NCI-H2227 (cell line): ENCODE measurements around the gene OR5C1.
A peak's percentile ranks its signal among the peaks of the same experiment; 100 is the strongest.
"Not testable (repeated sequence)": the region's sequence is repeated elsewhere in the genome, so short reads cannot be mapped to it uniquely, and the experiment has no call there.

Experiments
- DNase-seq: peaks from one replicate; lab custom pipeline; 2025; ENCODE audit not compliant: unreplicated experiment; lab: John Stamatoyannopoulos, UW

The OR5C1 gene

DNA sequence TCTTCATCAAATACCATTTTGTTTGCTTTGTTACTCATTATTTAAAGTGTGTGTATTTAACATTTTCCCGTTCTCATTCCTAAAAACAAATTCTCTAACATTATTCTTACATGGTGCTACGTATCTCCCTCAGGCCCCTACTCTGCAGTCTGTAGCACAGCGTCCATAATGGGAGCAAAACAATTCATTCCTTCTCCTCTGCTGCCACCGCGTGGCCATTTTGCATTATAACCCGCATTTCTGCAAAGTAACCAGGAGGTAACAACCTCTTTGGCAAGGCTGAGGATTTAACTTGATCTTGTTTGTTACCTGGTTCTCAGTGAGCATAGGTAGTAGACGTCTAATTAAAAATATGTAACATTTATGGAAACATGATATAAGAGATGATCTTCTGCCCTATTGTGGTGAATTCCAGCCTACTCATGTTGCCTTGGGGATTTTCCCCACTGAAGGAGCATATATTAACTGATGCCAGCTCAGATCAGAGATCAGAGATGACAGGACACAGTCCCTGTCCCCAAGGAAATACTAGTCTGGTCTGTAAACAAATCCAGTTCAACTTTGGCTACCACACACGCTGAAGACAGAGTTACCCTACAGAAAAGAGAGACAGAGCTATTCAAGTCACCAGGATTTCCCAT, 21.7 kb downstream of the OR5C1 start:
- peak; percentile 80 for DNase-seq

DNA sequence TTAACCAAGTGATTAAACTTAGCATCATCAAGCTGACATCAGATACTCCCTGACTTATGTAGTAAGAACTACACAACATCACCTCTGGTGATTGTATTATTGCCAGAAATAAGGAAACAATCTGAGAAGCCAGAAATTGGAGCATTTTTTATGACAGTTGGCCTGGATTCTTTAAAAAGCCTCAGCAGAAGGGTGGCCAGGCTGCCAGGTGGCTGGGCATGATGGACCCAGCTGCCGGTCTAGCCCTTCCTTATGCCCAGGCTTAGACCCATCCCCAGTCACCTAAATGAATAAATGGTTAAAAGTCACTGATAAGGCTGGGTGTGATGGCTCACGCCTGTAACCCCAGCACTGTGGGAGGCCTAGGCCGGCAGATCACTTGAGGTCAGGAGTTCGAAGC, 24.0 kb downstream of the OR5C1 start:
- no peak for DNase-seq

DNA sequence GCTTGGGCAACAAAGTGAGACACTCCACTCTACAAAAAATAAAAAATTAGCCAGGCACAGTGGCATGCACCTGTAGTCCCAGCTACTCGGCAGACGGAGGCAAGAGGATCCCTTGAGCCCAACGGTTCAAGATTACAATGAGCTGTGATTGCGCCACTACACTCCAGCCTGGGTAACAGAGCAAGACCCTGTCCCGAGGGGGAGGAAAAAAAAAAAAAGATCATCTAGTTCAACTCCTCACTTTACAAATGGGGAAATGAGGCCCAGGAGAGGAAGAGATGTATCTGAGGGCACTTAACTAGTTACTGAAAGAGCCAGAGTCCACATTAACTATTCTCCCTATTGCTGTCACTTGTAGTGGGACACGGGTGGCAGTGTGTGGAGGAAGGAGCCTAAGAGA, 25.8 kb downstream of the OR5C1 start:
- DNase-seq, result no peak

DNA sequence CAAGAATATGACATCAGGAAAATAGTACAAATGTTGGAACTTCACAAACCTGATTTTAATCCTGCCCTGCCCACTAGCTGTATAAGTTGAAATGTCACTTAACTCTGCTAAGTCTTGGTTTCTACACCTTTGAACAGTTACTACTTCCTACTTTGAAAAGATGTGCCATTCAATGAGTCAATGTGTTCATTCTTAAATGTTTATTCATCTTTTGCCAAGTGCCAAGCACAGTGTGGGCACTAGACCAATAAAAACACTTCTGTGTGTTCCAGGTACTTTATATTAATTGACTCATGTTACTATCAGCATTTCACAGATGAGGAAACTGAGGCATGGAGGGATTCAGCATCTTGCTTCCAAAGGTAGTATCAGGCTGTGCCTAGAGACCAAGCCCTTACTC, 26.8 kb downstream of the OR5C1 start:
- no peak for DNase-seq

DNA sequence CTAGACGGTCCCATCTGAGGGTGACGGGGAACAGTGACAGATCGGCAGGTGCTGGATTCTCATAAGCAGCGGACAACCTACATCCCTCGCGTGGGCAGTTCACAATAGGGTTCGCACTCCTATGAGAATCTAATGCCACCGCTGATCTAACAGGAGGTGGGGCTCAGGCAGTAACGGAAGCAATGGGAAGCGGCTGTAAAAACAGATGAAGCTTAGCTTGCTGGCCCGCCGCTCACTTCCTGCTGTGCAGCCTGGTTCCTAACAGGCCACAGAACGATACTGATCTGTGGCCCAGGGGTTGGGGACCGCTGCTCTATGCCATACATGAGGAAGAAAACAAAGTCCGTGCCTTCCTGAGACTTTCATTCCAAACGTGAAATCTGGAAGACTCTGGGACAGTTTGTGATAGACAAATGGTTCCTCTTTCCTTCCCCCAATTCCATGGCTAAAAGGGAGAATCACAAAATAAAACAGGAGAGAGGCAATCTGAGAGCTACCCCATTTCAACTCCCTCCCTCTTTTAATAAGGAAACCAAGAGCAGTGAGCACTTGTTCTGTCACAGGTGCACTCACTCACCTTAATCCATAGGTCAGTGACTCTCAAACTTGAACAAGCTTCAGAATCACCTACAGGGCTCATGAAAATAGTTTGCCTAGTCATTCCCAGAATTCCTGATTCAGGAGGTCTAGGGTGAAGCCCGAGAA, 27.6 kb downstream of the OR5C1 start:
- DNase-seq, result no peak

DNA sequence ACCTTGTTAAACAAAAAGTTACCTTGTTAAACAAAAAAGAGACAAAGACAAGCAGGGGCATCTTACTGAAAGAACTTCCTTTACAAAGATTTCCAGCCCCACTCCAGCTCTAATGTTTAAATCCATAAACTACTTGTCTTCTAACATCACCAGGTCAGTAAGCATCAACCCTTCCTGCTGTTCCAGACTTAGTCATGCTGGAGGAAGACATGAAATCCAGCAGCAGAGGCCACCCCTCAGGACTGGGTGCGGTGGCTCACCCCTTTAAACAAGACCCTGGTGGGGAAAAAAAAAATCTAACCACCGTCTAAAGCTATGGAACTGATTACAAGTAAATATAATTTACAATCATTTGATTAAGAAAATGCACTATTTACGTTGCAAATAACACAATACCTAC, 30.6 kb downstream of the OR5C1 start:
- no peak for DNase-seq

DNA sequence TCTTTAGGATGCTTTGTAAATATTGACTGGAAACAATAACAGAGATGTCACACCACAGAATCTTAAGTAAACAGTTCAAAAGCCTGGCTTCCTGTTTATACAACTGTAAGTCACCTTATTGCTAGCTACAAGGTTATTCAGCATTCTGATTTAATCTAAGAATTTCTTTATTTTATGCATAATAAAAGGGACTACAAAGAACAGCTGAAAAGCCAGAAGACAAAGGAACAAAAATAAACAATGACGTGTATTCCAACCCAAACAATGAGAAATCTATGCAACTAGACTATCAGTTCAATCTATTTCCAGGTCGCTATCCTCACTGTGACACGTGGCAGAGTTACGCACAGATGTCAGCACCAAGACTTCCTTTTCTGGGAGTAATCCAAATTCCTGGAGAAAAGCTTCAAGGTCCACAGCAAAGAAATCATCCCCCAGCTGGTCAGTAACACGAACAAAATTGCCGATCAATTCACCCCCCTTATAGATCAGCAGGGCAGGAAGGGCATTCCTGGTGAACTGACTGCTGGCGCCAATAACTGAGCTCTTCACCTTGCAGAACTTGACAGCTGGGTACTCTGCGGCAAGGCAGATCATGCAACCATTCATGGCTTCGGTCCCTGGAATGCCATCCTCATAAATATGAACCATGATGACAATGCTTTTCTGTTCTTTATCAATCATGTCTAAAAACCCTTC, 31.2 kb downstream of the OR5C1 start:
- DNase-seq, result no peak

DNA sequence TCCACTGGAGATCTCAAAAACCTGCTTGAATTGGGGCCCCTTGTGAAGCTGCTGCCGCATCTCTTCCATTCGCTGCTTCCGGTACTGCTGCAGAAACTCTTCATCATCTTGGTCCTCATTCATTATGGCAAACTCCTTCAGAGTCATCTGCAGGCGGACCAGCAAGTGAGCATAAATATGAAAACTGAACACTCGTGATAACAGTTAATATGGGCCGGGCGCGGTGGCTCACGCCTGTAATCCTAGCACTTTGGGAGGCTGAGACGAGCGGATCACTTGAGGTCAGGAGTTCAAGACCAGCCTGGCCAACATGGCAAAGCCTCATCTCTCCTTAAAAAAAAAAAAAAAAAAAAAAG, 31.7 kb downstream of the OR5C1 start:
- DNase-seq, result no peak

DNA sequence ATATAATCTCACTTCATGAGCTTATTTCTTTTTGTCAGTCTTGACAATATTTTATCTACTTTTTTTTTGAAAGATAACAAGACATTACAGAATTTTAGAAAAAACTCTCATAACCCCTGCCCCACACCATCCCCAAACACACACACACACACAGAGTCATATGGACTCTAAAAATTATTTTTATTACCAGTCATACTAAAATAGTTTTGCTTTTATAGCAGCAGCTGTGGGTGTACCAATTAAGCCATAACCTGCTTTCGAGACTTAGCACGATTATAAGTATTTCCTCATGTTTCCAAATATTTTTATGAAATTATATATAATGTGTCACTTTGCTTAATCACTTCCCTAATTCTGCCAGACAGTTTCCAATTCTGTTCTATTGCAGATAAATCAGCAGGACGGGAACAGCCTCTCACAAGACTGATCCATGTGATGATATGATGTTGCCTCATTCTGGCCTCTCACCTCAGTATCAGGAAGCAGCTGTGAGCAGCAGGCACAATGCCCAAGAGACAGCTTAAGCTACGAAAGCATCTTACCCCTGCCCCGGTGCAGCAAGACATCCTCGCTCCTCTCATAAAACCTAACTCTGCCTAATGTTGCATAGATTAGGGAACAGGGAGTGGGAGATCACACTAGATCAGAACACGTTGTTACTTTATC, 32.7 kb downstream of the OR5C1 start:
- DNase-seq, result no peak

DNA sequence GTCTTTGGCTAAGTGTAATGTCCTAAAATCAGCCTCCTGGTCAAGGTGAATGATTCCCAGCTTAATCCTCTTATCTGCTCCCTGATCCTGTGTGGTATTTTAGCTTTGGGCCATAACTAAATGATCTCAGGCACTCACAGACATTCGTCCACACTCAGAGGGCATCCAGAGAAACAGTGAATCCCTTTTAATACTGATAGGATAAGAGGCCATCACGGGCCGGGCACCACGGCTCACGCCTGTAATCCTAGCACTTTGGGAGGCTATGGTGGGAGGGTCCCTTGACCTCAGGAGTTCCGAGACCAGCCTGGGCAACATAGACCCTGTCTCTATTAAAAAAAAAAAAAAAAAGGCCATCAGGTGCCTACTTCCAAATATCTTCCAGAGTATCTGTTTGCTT, 33.3 kb downstream of the OR5C1 start:
- no peak for DNase-seq

DNA sequence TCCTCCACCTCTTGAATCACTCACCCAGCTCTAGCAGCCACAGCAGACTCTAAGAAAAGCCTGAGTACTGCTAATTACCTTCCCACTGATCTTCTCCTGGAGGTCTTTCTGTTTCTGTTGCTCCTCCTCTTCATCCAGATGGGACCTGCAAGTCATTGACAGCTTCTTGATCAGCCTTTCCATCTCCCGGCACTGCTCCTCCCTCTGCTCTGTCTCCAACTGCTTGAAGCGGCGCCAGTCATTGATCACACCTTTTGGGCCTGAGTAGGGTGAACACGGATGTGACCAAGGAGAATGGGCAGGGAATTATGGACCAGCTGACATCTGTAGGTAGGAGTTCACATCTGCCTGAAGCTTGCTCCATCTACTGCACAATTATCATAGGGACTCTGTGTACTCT, 34.2 kb downstream of the OR5C1 start:
- no peak for DNase-seq

DNA sequence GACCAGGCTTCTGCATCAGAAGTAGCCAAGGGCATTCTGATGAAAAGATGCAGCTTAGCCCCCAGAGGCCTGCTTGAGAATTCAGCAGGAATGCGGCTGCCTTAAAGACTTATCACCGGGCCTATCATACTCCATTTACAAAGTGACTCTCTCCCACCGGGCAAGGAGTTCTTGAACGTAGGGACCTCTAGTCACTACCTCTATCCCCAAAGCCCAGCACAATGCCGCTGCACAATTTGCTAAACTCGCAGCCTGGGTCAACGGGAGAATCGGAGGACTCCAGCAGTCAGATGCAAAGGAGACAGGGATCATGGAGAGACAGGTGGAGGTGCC, 39.0 kb downstream of the OR5C1 start:
- DNase-seq, result no peak

DNA sequence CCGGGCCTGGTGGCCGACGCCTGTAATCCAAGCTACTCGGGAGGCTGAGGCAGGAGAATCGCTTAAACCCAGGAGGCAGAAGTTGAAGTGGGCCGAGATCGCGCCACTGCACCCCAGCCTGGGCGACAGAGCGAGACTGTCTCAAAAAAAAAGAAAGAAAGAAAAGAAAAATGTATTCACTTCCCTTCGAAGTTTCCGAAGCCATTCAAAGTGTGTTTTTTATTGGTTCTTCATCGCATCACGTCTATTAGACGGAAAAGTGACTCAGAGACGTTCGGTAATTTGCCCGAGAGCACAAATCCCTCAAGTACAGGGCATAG, 40.2 kb downstream of the OR5C1 start:
- not testable (repeated sequence) for DNase-seq

DNA sequence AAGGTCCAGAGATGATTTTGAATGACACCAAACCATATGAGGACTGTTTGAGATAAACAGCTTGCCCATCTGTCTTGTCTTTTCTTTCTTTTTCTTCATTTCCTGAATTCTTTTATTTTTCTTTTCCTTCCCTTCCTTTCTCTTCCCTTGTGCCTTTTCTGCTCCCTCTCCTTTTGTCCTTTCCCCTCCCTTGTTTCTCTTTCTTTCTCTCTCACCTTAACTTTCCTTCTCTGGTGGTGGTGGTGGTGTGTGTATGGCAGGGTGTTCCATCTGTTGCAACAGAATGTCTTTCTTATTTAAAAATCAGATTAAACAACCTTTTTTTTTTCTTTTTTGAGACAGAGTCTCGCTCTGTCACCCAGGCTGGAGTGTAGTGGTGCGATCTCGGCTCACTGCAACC, 43.5 kb downstream of the OR5C1 start:
- DNase-seq, result no peak

DNA sequence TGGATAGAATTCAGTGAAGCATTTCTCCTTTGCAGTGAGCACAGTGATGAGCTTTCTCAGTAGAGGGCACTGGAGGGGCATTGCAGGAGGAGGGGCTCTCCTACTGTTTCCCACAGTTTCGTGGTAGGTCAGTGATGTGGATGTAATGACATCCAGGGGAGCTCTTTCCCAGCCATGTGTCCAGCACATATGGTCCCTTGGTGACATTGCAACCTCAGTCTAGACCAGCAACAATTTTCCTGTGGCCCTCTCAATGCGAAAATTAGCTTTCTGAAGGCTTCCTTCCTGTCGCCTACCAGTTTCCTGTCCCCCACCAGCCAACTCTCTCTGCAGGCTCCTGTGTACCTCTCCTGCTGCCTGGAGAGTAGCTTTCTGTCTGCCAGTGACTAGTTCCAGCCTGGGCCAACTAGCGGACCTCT, 46.6 kb downstream of the OR5C1 start:
- DNase-seq, result no peak

DNA sequence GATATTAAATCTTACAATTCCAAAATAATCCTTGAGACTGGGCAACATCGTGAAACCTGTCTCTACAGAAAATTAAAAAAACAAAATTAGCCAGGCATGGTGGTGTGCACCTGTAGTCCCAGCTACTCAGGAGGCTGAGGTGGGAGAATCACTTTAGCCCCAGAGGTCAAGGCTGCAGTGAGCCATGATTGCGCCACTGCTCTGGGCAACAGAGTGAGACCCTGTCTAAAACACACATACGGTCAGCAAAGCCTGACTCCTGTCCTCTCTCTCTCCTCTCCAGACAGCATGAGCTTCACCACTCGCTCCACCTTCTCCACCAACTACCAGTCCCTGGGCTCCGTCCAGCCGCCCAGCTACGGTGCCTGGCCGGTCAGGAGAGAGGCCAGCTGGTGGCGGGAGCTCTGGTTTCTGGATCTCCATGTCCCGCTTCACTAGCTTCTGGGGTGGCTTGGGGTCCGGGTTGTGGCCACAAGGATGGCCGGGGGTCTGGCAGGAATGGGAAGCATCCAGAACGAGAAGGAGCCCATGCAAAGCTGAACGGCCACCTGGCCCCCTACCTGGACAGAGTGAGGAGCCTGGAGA, 48.6 kb downstream of the OR5C1 start:
- DNase-seq, result no peak

DNA sequence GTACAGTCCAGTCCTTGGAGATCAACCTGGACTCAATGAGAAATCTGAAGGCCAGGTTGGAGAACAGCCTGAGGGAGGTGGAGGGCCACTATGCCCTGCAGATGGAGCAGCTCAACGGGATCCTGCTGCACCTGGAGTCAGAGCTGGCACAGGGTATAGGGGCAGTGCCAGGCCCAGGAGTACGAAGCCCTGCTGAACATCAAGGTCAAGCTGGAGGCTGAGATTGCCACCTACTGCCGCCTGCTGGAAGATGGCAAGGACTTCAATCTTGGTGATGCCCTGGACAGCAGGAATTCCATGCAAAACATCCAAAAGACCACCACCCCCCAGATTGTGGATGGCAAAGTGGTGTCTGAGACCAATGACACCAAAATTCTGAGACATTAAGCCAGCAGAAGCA, 49.7 kb downstream of the OR5C1 start:
- DNase-seq, result not testable (repeated sequence)
